ENCODE data around the gene PEF1.

PEF1 gene

GRCh38 chr1:31665234-31665878 lies 20.7 kb upstream of the PEF1 start:
- H3K27ac Mint-ChIP-seq: no peak overlapping the region
- H3K4me3 Mint-ChIP-seq: no peak overlapping the region
- H3K4me1 Mint-ChIP-seq (ENCODE audit: low read depth): peaks cover 10% of the 10 kb centered on the region
- no peaks in the 10 kb centered on the region for H3K9me3 Mint-ChIP-seq (ENCODE audit: low read depth)
- H3K36me3 Mint-ChIP-seq: no peaks in the 10 kb centered on the region
- peaks cover 7% of the 10 kb centered on the region for H3K27me3 Mint-ChIP-seq

- peaks cover 3% of the 10 kb centered on the region for H3K27me3 Mint-ChIP-seq
- H3K4me1 Mint-ChIP-seq (ENCODE audit: low read depth): peaks cover 3% of the 10 kb centered on the region
- no peaks in the 10 kb centered on the region for H3K9me3 Mint-ChIP-seq (ENCODE audit: low read depth)
- no peak overlapping the region for H3K4me3 Mint-ChIP-seq
- no peak overlapping the region for H3K27ac Mint-ChIP-seq
- no peaks in the 10 kb centered on the region for H3K36me3 Mint-ChIP-seq
Observed at GRCh38 chr1:31664528-31664927, 19.9 kb upstream of the PEF1 start.

GRCh38 chr1:31663622-31664452 lies 19.2 kb upstream of the PEF1 start:
- Mint-ChIP-seq H3K4me1 (ENCODE audit: low read depth) (no peaks in the 10 kb centered on the region), H3K4me3 (no peak overlapping the region), H3K9me3 (ENCODE audit: low read depth) (no peaks in the 10 kb centered on the region), H3K36me3 (no peaks in the 10 kb centered on the region), H3K27me3 (peaks cover under 1% of the 10 kb centered on the region), H3K27ac (no peak overlapping the region)

DNA sequence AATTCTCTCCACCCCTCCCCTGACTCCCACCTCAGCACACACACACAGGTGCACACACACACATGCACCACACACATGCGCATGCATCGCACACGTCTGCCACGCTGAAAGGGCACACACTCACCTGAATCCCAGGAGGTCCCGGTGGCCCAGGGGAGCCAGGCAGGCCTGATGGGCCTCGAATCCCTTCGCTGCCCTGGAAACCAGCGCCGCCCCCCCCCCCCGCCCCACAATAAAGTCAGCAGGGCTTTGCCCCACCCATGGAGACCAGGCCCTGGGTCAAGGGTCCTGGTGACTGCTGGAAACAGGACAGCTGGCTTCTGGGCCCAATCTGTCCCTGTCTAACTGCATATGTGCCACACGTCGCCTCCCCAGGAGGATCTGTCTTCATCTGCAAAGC lies 17.8 kb upstream of the PEF1 start:
- no peaks in the 10 kb centered on the region for H3K9me3 Mint-ChIP-seq (ENCODE audit: low read depth)
- no peaks in the 10 kb centered on the region for H3K4me1 Mint-ChIP-seq (ENCODE audit: low read depth)
- H3K4me3 Mint-ChIP-seq: no peak overlapping the region
- H3K36me3 Mint-ChIP-seq: no peaks in the 10 kb centered on the region
- no peak overlapping the region for H3K27ac Mint-ChIP-seq
- H3K27me3 Mint-ChIP-seq: no peaks in the 10 kb centered on the region

DNA sequence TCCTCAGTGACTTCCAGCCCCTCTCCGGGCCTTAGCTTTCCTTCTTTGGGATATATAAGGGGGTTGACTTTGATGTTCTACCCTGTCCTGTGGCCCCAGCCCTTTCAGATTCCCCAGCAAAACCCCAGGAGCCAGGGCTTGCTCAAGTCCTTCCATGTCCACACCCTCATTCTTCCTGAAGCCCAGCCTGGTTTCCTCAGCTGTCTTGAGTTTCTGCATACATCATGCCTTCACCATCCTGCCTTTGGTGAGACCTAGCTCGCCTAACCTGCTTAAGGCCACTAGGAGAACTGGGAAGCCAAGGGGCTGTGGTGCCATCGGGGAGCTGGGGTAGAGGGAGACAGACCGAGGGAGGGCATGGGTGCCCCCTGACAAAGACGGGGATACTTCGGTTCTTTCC lies 17.2 kb upstream of the PEF1 start:
- Mint-ChIP-seq H3K9me3 (ENCODE audit: low read depth) (no peaks in the 10 kb centered on the region), H3K27me3 (no peaks in the 10 kb centered on the region), H3K36me3 (no peaks in the 10 kb centered on the region), H3K4me1 (ENCODE audit: low read depth) (no peaks in the 10 kb centered on the region), H3K27ac (no peak overlapping the region), H3K4me3 (no peak overlapping the region)

DNA sequence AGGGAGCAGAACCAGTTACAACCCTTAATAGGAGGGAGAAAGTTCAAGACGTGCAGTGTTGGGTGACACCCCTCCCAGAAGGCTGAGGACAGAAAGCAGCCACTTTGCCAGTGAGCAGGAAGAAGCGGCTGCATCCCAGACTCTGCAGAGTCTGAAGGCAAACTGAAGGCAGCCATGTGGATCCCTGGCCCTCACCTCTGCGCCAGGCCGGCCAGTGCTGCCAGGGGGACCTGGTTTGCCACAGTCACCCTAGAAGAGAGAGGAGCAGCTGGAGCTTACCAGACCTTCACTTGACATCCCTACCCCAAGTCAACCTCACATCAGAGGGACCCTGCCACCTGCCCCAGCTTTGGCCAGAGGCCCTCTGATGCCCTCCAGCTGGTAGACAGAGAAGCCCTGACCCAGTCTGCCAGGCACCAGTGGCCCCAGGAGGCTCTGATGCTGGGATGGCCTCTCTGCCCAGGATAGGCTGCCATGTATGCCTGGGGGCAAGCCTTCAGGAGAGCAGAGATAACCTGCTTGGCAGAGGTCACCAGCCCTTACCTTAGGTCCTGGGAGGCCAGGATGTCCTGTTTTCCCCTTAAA lies 16.3 kb upstream of the PEF1 start:
- H3K4me1 Mint-ChIP-seq (ENCODE audit: low read depth): no peaks in the 10 kb centered on the region
- H3K4me3 Mint-ChIP-seq: no peak overlapping the region
- H3K27me3 Mint-ChIP-seq: no peaks in the 10 kb centered on the region
- no peak overlapping the region for H3K27ac Mint-ChIP-seq
- H3K36me3 Mint-ChIP-seq: no peaks in the 10 kb centered on the region
- no peaks in the 10 kb centered on the region for H3K9me3 Mint-ChIP-seq (ENCODE audit: low read depth)

GRCh38 chr1:31659889-31660288 lies 15.2 kb upstream of the PEF1 start:
- Mint-ChIP-seq H3K9me3 (ENCODE audit: low read depth) (no peaks in the 10 kb centered on the region), H3K27me3 (no peaks in the 10 kb centered on the region), H3K27ac (no peak overlapping the region), H3K4me3 (no peak overlapping the region), H3K4me1 (ENCODE audit: low read depth) (no peaks in the 10 kb centered on the region), H3K36me3 (no peaks in the 10 kb centered on the region)

DNA sequence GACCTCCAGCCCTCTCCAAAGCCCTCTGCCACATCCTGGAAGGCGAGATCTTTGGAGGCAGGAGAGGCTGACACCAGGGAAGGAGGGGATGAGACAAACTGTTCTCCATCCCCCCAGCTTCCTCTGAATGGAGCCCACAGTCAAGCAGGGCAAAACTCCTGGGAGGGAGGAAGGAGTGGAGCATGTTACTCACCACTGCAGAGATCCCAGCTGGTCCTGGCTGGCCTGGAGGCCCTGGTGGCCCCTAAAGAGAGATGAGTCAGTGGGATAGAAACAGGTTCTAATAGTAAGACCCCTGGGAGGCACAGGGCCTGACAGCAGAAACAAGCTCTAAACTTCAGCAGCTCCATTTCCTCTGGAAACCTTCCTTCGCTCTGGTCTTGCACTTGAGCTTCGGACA lies 14.0 kb upstream of the PEF1 start:
- H3K4me3 Mint-ChIP-seq: no peak overlapping the region
- no peaks in the 10 kb centered on the region for H3K9me3 Mint-ChIP-seq (ENCODE audit: low read depth)
- H3K27ac Mint-ChIP-seq: no peak overlapping the region
- H3K36me3 Mint-ChIP-seq: no peaks in the 10 kb centered on the region
- H3K4me1 Mint-ChIP-seq (ENCODE audit: low read depth): no peaks in the 10 kb centered on the region
- H3K27me3 Mint-ChIP-seq: no peaks in the 10 kb centered on the region

DNA sequence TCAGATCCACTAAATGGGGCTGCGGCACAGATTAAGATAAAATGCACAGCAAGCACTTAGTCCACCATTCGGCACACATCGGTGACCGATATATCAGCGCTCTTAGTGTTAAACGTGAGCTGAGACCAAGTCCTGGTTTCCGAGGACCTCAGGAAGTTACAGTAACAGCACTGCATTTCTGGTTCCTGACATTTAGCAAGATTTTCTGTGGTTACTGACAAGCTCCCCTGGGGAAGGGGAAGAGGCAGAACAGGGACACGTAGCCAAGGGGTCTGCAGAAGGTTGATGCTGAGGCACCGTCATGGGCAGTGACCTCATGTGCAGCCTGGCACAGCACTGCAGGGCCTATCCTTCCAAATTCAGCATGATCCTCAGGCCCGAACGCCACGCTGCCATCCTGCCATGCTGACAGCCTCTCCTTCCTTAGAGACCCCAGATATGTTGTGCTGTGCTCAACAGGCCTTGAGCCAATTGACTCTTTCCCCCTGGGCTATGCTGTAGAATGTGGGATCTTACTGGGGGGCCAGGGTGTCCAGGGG lies 13.4 kb upstream of the PEF1 start:
- Mint-ChIP-seq H3K27ac (no peak overlapping the region), H3K4me3 (no peak overlapping the region), H3K4me1 (ENCODE audit: low read depth) (no peaks in the 10 kb centered on the region), H3K27me3 (no peaks in the 10 kb centered on the region), H3K9me3 (ENCODE audit: low read depth) (no peaks in the 10 kb centered on the region), H3K36me3 (no peaks in the 10 kb centered on the region)

DNA sequence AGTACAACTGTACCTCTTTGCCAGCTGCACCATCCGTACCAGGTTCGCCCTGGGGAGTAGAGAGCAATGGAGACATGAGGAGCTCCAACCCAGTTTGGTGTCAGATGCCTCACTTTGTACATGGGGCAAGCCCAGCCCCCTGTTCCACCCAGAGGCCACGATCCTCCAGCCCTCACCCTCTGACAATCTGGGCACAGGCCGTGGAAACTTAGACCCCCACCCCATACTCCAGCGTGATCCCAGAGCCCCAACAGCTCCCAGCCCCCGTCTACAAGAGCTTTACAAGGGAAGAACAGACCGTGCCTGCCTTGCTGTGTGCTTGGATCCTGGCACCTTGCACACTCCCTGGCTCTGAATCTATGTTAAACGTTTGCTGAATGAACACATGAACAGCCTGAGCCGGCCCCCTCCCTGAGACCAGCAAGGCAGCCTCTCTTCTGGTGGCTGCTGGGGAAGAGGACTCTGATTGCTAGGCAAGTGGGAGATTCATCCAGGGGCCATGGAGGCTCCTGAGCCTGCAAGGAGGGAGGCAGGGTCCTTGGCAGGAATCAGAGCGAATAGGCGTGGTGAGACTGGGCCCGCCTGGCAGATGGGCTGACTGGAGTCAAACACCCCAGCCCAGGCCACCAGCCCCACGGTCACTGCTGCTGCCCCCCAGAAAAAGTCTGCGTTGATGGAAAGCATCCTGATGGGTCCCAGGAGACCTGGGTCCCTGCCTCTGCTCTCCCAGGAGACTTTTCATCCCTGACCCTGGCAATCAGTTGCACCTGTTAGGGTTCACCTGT lies 12.5 kb upstream of the PEF1 start:
- Mint-ChIP-seq H3K27ac (no peak overlapping the region), H3K27me3 (no peaks in the 10 kb centered on the region), H3K9me3 (ENCODE audit: low read depth) (no peaks in the 10 kb centered on the region), H3K4me1 (ENCODE audit: low read depth) (no peaks in the 10 kb centered on the region), H3K4me3 (no peak overlapping the region), H3K36me3 (no peaks in the 10 kb centered on the region)

DNA sequence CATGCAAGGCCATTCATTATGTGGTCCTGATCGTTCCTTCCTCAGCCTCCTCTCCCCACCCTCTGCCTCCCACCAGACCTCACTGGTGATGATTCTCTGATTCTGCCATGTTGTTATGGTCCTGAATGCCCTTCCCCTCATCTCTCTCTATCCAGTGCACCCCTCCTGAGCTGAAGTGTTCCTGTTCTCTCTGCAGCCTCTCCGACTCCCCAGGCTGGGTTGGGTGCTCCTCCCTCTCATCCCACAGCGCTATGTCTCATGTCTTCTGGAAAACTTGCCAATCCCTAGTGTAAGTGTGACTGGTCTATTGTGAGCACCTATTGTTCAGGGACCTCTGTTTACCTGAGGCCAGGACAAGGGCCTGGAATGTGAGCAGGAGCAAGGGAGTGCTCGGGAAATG lies 11.1 kb upstream of the PEF1 start:
- no peak overlapping the region for H3K4me3 Mint-ChIP-seq
- H3K9me3 Mint-ChIP-seq (ENCODE audit: low read depth): no peaks in the 10 kb centered on the region
- no peaks in the 10 kb centered on the region for H3K4me1 Mint-ChIP-seq (ENCODE audit: low read depth)
- no peaks in the 10 kb centered on the region for H3K36me3 Mint-ChIP-seq
- H3K27me3 Mint-ChIP-seq: no peaks in the 10 kb centered on the region
- H3K27ac Mint-ChIP-seq: no peak overlapping the region

- no peaks in the 10 kb centered on the region for H3K36me3 Mint-ChIP-seq
- H3K4me1 Mint-ChIP-seq (ENCODE audit: low read depth): no peaks in the 10 kb centered on the region
- no peaks in the 10 kb centered on the region for H3K27me3 Mint-ChIP-seq
- no peaks in the 10 kb centered on the region for H3K9me3 Mint-ChIP-seq (ENCODE audit: low read depth)
- no peak overlapping the region for H3K27ac Mint-ChIP-seq
- H3K4me3 Mint-ChIP-seq: no peak overlapping the region
Observed at GRCh38 chr1:31655104-31655503, 10.4 kb upstream of the PEF1 start.

DNA sequence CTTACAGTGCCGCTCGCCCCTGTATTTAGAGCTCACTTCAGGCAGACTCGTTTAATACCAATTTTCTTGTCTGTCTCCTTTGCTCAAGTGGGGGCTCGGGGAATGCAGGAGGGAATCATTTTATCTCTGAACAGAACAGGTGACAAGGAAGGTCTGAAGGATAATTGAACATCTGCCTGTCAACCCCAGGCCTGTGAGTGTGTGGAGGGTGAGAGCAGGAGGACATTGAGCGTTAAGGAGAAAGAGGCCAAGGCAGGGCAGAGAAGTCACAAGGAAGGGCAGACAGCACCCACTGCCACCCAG lies 9.7 kb upstream of the PEF1 start:
- no peaks in the 10 kb centered on the region for H3K36me3 Mint-ChIP-seq
- H3K27me3 Mint-ChIP-seq: no peaks in the 10 kb centered on the region
- no peaks in the 10 kb centered on the region for H3K9me3 Mint-ChIP-seq (ENCODE audit: low read depth)
- H3K4me3 Mint-ChIP-seq: no peak overlapping the region
- no peaks in the 10 kb centered on the region for H3K4me1 Mint-ChIP-seq (ENCODE audit: low read depth)
- H3K27ac Mint-ChIP-seq: no peak overlapping the region

- Mint-ChIP-seq H3K36me3 (no peaks in the 10 kb centered on the region), H3K27me3 (no peaks in the 10 kb centered on the region), H3K9me3 (ENCODE audit: low read depth) (no peaks in the 10 kb centered on the region), H3K4me1 (ENCODE audit: low read depth) (no peaks in the 10 kb centered on the region), H3K27ac (no peak overlapping the region), H3K4me3 (no peak overlapping the region)
Observed at GRCh38 chr1:31653717-31654473, 9.2 kb upstream of the PEF1 start.

All from activated naive CD8-positive, alpha-beta T cell (primary cell).